Kidney (tissue), 14 donors: ENCODE results near the gene FZD7. TPM values are rescaled to one million over a fixed set of nuclear protein-coding genes. Genes with fewer than 3 reads are reported as not detected.

Experiments used
- DNase-seq, 5 donors: peaks; one replicate each; pipeline ENCODE4 v3.0.0-alpha.2; 2013 to 2020
- FAIRE-seq: peaks from 2 replicates; lab custom pipeline; 2012; peaks lifted over from hg19 to GRCh38; lab: Jason Lieb, UNC
- H3K27ac ChIP-seq, 2 donors: one replicate each; pipeline ENCODE4 v1.7.0; 2013; ENCODE audit warnings: low read depth in 2 of 2, low read length in 2 of 2, inconsistent platforms in 1 of 2
- H3K27me3 ChIP-seq: one replicate; pipeline ENCODE4 v1.7.1; 2013; ENCODE audit warnings: low read length, inconsistent platforms; ENCODE audit not compliant: control insufficient read depth, insufficient read depth
- H3K36me3 ChIP-seq, 3 donors: one replicate each; pipeline versions ENCODE4 v1.7.0 to v1.7.1; 2013; ENCODE audit warnings: low read length in 3 of 3, control low read depth in 1 of 3, inconsistent platforms in 1 of 3; ENCODE audit not compliant: insufficient read depth in 3 of 3, control insufficient read depth in 2 of 3
- H3K4me1 ChIP-seq, 3 donors: one replicate each; pipeline versions ENCODE4 v1.7.0 to v1.7.1; 2013; ENCODE audit warnings: low read length in 3 of 3, inconsistent platforms in 1 of 3, low read depth in 1 of 3; ENCODE audit not compliant: control insufficient read depth in 2 of 3, insufficient read depth in 2 of 3
- H3K4me3 ChIP-seq, 3 donors: one replicate each; pipeline versions ENCODE4 v1.7.0 to v1.8.1; 2013; ENCODE audit warnings: low read length in 3 of 3, control low read depth in 1 of 3, inconsistent platforms in 1 of 3
- H3K9ac ChIP-seq, 3 donors: one replicate each; pipeline versions ENCODE4 v1.7.0 to v1.7.1; 2013; ENCODE audit warnings: low read length in 3 of 3, control low read depth in 1 of 3, inconsistent platforms in 1 of 3
- H3K9me3 ChIP-seq, 3 donors: one replicate each; pipeline versions ENCODE4 v1.7.0 to v1.7.1; 2013; ENCODE audit warnings: low read length in 3 of 3, control low read depth in 1 of 3, inconsistent platforms in 1 of 3; ENCODE audit not compliant: control insufficient read depth in 2 of 3, insufficient read depth in 1 of 3
- intact Hi-C: fragments of 100-400 bp; cut with DNase I; formaldehyde crosslinking; loops from one replicate; pipeline ENCODE4 v1.11.1; 2022
- polyA plus RNA-seq: library from polyadenylated mRNA; stranded (reverse); fragments of 350-450 nt; fragmentation: Illumina TruSeq; extraction: RNeasy Lipid Tissue Mini Kit (QIAGEN cat#74804); gene quantifications from one replicate; pipeline ENCODE4 v1.2.3, GENCODE V29; 2014; ENCODE audit warnings: low read depth, low replicate concordance; ENCODE audit not compliant: insufficient read depth
- total RNA-seq: library from RNA; stranded (reverse); fragmentation: NEBNext Ultra II Directional; extraction: Animal tissue kit (Norgen Biotek cat#: 25700); gene quantifications from one replicate; pipeline ENCODE4 v1.2.1, GENCODE V29; 2021
- TF ChIP-seq, protein P1 (sequence below): IDR thresholded peaks from 3 replicates; pipeline ENCODE4 v1.5.1; 2012; ENCODE audit warnings: mild to moderate bottlenecking, moderate library complexity, borderline replicate concordance; ENCODE audit not compliant: insufficient read depth; ENCODE audit errors: extremely low read depth
- donor health status: control.
- donor health status: control.
- donor health status: control.
- donor health status: control.
- donor health status: control.
- donor health status: DM: yes; HTN: yes; CAD: no.
- donor health status: Normal renal cell carcinoma (clear cell type).

FZD7 gene
- total and polyA plus RNA-seq, 2 donors from 2014 or later, result 5.6 to 14.0 TPM

DNA sequence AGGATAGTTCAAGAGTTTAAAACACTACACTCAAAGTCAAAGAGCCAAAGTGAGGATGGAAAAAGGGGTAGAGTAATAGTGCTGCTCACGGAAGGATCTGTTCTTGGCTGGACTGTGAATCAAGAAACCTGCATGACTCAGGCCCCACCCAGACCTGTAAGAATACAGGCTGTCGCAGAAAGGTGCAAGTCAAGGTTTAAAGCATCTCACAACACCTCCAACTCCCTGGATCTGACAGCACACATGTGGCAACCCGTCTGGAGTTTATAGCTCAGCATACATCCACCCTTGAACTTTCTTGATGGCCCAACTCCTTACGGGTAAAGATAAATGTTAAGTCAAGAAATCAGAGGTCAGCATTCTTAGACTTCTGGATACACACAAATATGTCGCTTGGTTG, 45.7 kb downstream of the FZD7 start:
- Histone ChIP-seq H3K27ac (no peak overlapping the region), H3K27me3 (no peaks in the 10 kb centered on the region), H3K36me3 (no peaks in the 10 kb centered on the region), H3K9me3 (peaks cover 0 to 7% (median 2%) of the 10 kb centered on the region in 3 donors), H3K4me1 (peaks cover 0 to 2% (median 0%) of the 10 kb centered on the region in 3 donors), H3K9ac (no peak overlapping the region), H3K4me3 (no peak overlapping the region)
- TF ChIP-seq, protein P1, sequence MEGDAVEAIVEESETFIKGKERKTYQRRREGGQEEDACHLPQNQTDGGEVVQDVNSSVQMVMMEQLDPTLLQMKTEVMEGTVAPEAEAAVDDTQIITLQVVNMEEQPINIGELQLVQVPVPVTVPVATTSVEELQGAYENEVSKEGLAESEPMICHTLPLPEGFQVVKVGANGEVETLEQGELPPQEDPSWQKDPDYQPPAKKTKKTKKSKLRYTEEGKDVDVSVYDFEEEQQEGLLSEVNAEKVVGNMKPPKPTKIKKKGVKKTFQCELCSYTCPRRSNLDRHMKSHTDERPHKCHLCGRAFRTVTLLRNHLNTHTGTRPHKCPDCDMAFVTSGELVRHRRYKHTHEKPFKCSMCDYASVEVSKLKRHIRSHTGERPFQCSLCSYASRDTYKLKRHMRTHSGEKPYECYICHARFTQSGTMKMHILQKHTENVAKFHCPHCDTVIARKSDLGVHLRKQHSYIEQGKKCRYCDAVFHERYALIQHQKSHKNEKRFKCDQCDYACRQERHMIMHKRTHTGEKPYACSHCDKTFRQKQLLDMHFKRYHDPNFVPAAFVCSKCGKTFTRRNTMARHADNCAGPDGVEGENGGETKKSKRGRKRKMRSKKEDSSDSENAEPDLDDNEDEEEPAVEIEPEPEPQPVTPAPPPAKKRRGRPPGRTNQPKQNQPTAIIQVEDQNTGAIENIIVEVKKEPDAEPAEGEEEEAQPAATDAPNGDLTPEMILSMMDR, result no peak
- intact Hi-C loops, result no loop called here
- DNase-seq (no peak), FAIRE-seq (no peak)

DNA sequence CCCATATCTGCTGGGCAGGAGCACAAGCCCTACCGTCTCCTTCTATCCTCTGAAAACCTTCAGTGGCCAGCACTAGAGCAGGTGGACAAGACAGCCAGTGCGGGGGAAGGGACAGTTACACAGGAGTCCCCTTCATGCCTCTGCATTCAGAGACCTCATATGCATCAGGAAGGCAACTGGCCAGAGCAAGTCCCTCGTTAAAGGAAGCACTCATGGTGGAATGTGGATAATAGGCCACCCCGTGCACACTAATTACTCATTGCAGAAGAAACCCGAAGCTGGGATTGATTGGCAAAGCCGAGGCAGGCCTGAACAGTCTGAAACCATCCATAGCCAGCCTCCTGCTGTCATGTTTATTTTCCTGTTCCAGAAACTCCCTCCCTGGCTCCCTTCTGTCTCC, 50.6 kb downstream of the FZD7 start:
- no peak overlapping the region for H3K9ac ChIP-seq
- peaks cover 0 to 3% (median 0%) of the 10 kb centered on the region in 3 donors for H3K4me1 ChIP-seq
- DNase-seq, result peak in 3 of 5 donors; percentile 36 to 64 (median 56)
- no peak for FAIRE-seq
- intact Hi-C loops, result no loop called here
- H3K36me3 ChIP-seq, result no peaks in the 10 kb centered on the region
- TF ChIP-seq, protein P1, result no peak
- H3K4me3 ChIP-seq, result no peak overlapping the region
- no peak overlapping the region for H3K27ac ChIP-seq
- H3K27me3 ChIP-seq, result no peaks in the 10 kb centered on the region
- peaks cover 0 to 7% (median 2%) of the 10 kb centered on the region in 3 donors for H3K9me3 ChIP-seq

Other genes starting within 250 kb of the FZD7 start
- gene CDK15, start 227.3 kb upstream of the FZD7 start, total RNA-seq, result 2.7 TPM
- gene CDK15, start 227.3 kb upstream of the FZD7 start, polyA plus RNA-seq, result 0.11 TPM
- gene KIAA2012, start 39.4 kb downstream of the FZD7 start, total RNA-seq, result not detected
- gene KIAA2012, start 39.4 kb downstream of the FZD7 start, polyA plus RNA-seq, result not detected
- gene SUMO1, start 204.7 kb downstream of the FZD7 start, total RNA-seq, result 81.7 TPM
- 170 TPM for gene SUMO1, start 204.7 kb downstream of the FZD7 start, polyA plus RNA-seq
- gene NOP58, start 231.9 kb downstream of the FZD7 start, total RNA-seq, result 57.1 TPM
- gene NOP58, start 231.9 kb downstream of the FZD7 start, polyA plus RNA-seq, result 38.6 TPM